ENCODE data around the gene TP63. TPM values are rescaled to one million over a fixed set of nuclear protein-coding genes. Genes with fewer than 3 reads are reported as not detected.

Gene TP63
- total and polyA plus RNA-seq, 2 donors (not counting 3 experiments of a cell fraction or from before 2014, with no cell fraction given): not detected

DNA sequence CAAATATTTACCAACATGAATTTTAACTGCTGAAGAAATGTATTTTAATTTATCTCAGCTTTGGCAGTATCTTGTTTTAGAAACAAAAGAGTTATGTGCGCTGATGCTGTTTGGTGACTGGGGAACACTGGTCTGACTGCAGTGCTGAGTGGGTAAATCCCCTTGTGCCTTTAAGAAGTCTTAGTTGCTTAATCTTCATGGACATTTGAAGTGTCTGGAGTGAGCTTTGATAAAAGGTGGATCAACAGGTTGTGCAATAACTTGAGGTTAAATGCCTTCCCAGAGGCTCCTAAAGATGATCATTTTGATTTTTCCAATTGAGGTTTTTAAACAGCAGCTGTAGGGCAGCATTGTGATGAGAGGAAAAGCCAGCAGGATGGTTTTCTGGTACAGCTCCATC, 68.7 kb downstream of the TP63 start:
- Histone ChIP-seq H3K27me3 (ENCODE audit: control insufficient read depth in 2 of 2, insufficient read depth in 2 of 2, low read length in 2 of 2) (no peaks in the 10 kb centered on the region), H3K9me3 (replicated peaks; ENCODE audit: control insufficient read depth, insufficient read depth, low read length) (no peaks in the 10 kb centered on the region), H3K9me1 (replicated peaks; ENCODE audit: control insufficient read depth, extremely low read depth, insufficient read depth, low read length) (no peaks in the 10 kb centered on the region), H3K4me1 (ENCODE audit: control insufficient read depth, extremely low read depth, insufficient read depth, low read length) (no peaks in the 10 kb centered on the region), H4K20me1 (replicated peaks; ENCODE audit: control insufficient read depth, extremely low read depth, insufficient read depth, low read length) (no peaks in the 10 kb centered on the region), H3K27ac (ENCODE audit: insufficient read depth, low read depth, low read length) (no peak overlapping the region), H3K9ac (replicated peaks; ENCODE audit: extremely low read depth, insufficient read depth, low read length) (no peak overlapping the region), H3K36me3 (ENCODE audit: control insufficient read depth in 2 of 2, extremely low read depth in 1 of 2, insufficient read depth in 2 of 2, low read length in 2 of 2) (no peaks in the 10 kb centered on the region), H2AFZ (ENCODE audit: low read depth, low read length) (no peak overlapping the region), H3K79me2 (ENCODE audit: control insufficient read depth, insufficient read depth, low read length) (no peaks in the 10 kb centered on the region), H3K4me3 (replicated peaks in 1 of 3; ENCODE audit: insufficient read depth in 1 of 3, low read depth in 1 of 3, low read length in 3 of 3) (no peak overlapping the region), H3K4me2 (ENCODE audit: insufficient read depth, low read length) (no peak overlapping the region)
- intact Hi-C loops (cut with micrococcal nuclease): no loop called here
- no peak for FAIRE-seq
- CTCF ChIA-PET: interaction anchor here (1.7 to 2.1 kb wide), 2 partner anchors 10 to 249 kb away, joined by 5 to 9 read pairs; no protein-coding TSS in a partner anchor
- BruUV-seq (replicated peaks): no TSS peak
- dilution Hi-C loops (cut with MboI; ENCODE audit: extremely low pct_ligation_motif_present, low sequenced_read_pairs): no loop called here
- TF ChIP-seq EZH2 (IDR thresholded peaks at IDR 0.05; ENCODE audit: borderline replicate concordance, low read depth, low read length, severe bottlenecking) (no peak), POLR2A (IDR thresholded peaks at IDR 0.05; ENCODE audit: low read depth, low read length) (no peak), JUN (IDR thresholded peaks at IDR 0.05; ENCODE audit: borderline replicate concordance, insufficient read depth, insufficient read length, low read depth) (no peak), FOS (IDR thresholded peaks at IDR 0.05; ENCODE audit: borderline replicate concordance, insufficient read depth, low read length) (no peak), GATA2 (IDR thresholded peaks at IDR 0.05; ENCODE audit: insufficient read depth, insufficient read length, low read depth, low read length) (no peak), MYC (IDR thresholded peaks at IDR 0.05; ENCODE audit: low read depth, low read length) (no peak), POLR2AphosphoS5 (IDR thresholded peaks at IDR 0.05; ENCODE audit: insufficient read depth, low read depth, low read length) (no peak)
- TF ChIP-seq, protein P1, sequence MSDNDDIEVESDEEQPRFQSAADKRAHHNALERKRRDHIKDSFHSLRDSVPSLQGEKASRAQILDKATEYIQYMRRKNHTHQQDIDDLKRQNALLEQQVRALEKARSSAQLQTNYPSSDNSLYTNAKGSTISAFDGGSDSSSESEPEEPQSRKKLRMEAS (IDR thresholded peaks at IDR 0.05; ENCODE audit: insufficient read depth, insufficient read length): no peak
- TF ChIP-seq, protein P2, sequence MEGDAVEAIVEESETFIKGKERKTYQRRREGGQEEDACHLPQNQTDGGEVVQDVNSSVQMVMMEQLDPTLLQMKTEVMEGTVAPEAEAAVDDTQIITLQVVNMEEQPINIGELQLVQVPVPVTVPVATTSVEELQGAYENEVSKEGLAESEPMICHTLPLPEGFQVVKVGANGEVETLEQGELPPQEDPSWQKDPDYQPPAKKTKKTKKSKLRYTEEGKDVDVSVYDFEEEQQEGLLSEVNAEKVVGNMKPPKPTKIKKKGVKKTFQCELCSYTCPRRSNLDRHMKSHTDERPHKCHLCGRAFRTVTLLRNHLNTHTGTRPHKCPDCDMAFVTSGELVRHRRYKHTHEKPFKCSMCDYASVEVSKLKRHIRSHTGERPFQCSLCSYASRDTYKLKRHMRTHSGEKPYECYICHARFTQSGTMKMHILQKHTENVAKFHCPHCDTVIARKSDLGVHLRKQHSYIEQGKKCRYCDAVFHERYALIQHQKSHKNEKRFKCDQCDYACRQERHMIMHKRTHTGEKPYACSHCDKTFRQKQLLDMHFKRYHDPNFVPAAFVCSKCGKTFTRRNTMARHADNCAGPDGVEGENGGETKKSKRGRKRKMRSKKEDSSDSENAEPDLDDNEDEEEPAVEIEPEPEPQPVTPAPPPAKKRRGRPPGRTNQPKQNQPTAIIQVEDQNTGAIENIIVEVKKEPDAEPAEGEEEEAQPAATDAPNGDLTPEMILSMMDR (IDR thresholded peaks at IDR 0.05; ENCODE audit: extremely low read depth in 1 of 2, insufficient read depth in 1 of 2, low read depth in 1 of 2, low read length in 2 of 2): no peak
- no peak for DNase-seq (ENCODE audit: low read depth, low spot score)
- POLR2A ChIA-PET: no interaction called here

Data from endothelial cell of umbilical vein (primary cell).